Activated naive CD4-positive, alpha-beta T cell treated with anti-CD3 and anti-CD28 coated beads, Interleukin-2, amount 10 ng/mL, durations not matched to agents 7 days and 5 days (primary cell): ENCODE data around the gene KLF16.
A peak's percentile ranks its signal among the peaks of the same experiment; 100 is the strongest.

Source experiments
- CTCF ChIA-PET: fragments of 350-600 bp; sonication (Branson Sonifier 250); formaldehyde crosslinking; loops from one replicate; lab custom pipeline; 2021; ENCODE audit warnings: antibody characterized with exemption; lab: Charles Lee
- DNase-seq: peaks from one replicate; pipeline ENCODE4 v3.0.0-alpha.2; 2020
- H3K27ac Mint-ChIP-seq: one replicate; pipeline ENCODE4 v1.8.0; 2021; ENCODE audit warnings: mild to moderate bottlenecking, moderate library complexity, mixed read lengths
- H3K27me3 Mint-ChIP-seq: one replicate; pipeline ENCODE4 v1.8.0; 2021; ENCODE audit warnings: mild to moderate bottlenecking, mixed read lengths
- H3K36me3 Mint-ChIP-seq: one replicate; pipeline ENCODE4 v1.8.0; 2021; ENCODE audit warnings: mixed read lengths
- H3K4me1 Mint-ChIP-seq: one replicate; pipeline ENCODE4 v1.8.0; 2021; ENCODE audit warnings: mixed read lengths
- H3K4me3 Mint-ChIP-seq: one replicate; pipeline ENCODE4 v1.8.0; 2021; ENCODE audit warnings: mild to moderate bottlenecking, moderate library complexity, mixed read lengths
- H3K9me3 Mint-ChIP-seq: one replicate; pipeline ENCODE4 v1.8.0; 2021; ENCODE audit warnings: mixed read lengths

KLF16 gene

DNA sequence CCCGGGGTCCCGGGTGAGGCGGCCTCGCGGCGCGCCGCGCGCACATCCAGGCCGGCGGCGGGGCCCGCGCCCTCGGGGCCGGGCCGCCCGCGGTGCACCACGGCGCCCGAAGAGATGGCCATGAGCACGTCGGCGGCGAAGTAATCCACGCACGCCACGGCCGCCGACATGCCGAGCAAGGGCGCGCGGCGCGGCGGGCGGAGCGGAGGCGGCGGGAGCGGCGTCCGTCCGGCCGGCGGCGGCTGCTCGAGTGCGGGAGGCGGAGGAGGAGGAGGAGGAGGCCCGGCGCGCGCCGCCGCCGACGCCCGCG, at the start of gene KLF16:
Gene KLF16, minus strand, starts transcription at position 252 of the 310 bp plus-strand sequence. Its CDS starts 82 bp downstream, at position 170.
- no peak for DNase-seq
- CTCF ChIA-PET, result no interaction called here
- H3K4me1 Mint-ChIP-seq, result peaks cover 47% of the 10 kb centered on the region
- H3K9me3 Mint-ChIP-seq, result no peaks in the 10 kb centered on the region
- peak within 1 kb of the TSS; percentile 94 for H3K27ac Mint-ChIP-seq
- peaks cover 5% of the 10 kb centered on the region for H3K36me3 Mint-ChIP-seq
- peak within 1 kb of the TSS; percentile 92 for H3K4me3 Mint-ChIP-seq
- H3K27me3 Mint-ChIP-seq, result no peaks in the 10 kb centered on the region

- Mint-ChIP-seq H3K4me1 (peaks cover 28% of the 10 kb centered on the region), H3K36me3 (peaks cover 14% of the 10 kb centered on the region), H3K4me3 (no peak overlapping the region), H3K27ac (no peak overlapping the region), H3K27me3 (no peaks in the 10 kb centered on the region), H3K9me3 (no peaks in the 10 kb centered on the region)
- CTCF ChIA-PET, result no interaction called here
- no peak for DNase-seq
These were observed 49.6 kb upstream of the KLF16 start for GRCh38 chr19:1912760-1913505.

DNA sequence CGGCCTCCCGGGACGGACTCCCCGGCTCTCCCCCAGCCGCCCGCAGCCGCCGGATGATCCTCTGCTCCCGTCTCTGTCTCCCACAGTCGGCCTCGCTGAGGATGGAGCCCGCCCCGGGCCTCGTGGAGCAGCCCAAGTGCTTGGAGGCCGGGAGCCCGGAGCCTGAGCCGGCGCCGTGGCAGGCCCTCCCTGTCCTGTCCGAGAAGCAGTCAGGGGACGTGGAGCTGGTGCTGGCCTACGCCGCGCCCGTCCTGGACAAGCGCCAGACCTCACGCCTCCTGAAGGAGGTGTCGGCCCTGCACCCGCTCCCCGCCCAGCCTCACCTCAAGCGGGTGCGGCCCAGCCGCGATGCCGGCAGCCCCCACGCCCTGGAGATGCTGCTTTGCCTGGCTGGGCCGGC, 48.6 kb upstream of the KLF16 start:
- H3K27ac Mint-ChIP-seq, result no peak overlapping the region
- H3K4me1 Mint-ChIP-seq, result peaks cover 31% of the 10 kb centered on the region
- H3K4me3 Mint-ChIP-seq, result no peak overlapping the region
- H3K36me3 Mint-ChIP-seq, result peaks cover 12% of the 10 kb centered on the region
- no peaks in the 10 kb centered on the region for H3K9me3 Mint-ChIP-seq
- CTCF ChIA-PET, result no interaction called here
- H3K27me3 Mint-ChIP-seq, result no peaks in the 10 kb centered on the region
- DNase-seq, result no peak

DNA sequence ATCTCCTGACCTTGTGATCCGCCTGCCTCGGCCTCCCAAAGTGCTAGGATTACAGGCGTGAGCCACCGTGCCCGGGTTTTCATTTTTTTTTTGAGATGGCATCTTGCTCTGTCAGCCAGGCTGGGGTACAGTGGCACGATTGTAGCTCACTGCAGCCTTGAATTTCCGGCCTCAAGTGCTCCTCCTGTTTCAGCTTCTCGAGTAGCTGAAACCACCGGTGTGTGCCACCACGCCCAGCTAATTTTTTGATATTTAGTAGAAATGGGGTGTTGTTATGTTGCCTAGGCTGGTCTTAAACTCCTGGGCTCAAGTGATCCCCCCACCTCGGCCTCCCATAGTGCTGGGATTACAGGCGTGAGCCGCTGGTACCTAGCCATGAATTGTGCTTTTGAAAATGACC, 47.7 kb upstream of the KLF16 start:
- Mint-ChIP-seq H3K4me1 (peaks cover 35% of the 10 kb centered on the region), H3K4me3 (no peak overlapping the region), H3K27me3 (no peaks in the 10 kb centered on the region), H3K9me3 (no peaks in the 10 kb centered on the region), H3K36me3 (peaks cover 12% of the 10 kb centered on the region), H3K27ac (peak overlapping the region; percentile 37)
- DNase-seq, result no peak
- CTCF ChIA-PET, result interaction anchor here (1.0 kb wide), 1 partner anchor 17 kb away, joined by 3 read pairs; no protein-coding TSS in a partner anchor

- H3K27me3 Mint-ChIP-seq, result no peaks in the 10 kb centered on the region
- H3K4me3 Mint-ChIP-seq, result no peak overlapping the region
- CTCF ChIA-PET, result no interaction called here
- peak overlapping the region; percentile 2 for H3K27ac Mint-ChIP-seq
- H3K4me1 Mint-ChIP-seq, result peaks cover 43% of the 10 kb centered on the region
- no peaks in the 10 kb centered on the region for H3K9me3 Mint-ChIP-seq
- no peak for DNase-seq
- H3K36me3 Mint-ChIP-seq, result peaks cover 17% of the 10 kb centered on the region
These were observed 46.8 kb upstream of the KLF16 start for GRCh38 chr19:1910177-1910576.

DNA sequence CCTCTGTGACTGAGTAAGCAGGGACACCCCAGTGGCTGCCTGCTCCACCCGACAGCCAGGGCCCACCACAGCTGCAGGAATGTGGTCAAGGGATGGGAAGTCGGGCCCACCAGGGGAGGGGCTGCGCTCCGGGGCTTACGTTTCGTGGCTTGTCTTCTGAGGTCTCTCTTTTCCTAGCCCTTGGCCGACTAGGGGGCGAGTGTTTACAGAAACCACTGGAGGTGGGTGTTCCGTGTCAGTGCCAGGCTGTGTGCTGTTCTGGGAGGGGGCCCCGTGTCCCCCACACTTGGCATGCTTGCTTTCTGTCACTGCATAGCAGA, 46.3 kb upstream of the KLF16 start:
- DNase-seq, result no peak
- Mint-ChIP-seq H3K4me3 (no peak overlapping the region), H3K27ac (no peak overlapping the region), H3K9me3 (no peaks in the 10 kb centered on the region), H3K27me3 (no peaks in the 10 kb centered on the region), H3K4me1 (peaks cover 47% of the 10 kb centered on the region), H3K36me3 (peaks cover 17% of the 10 kb centered on the region)
- CTCF ChIA-PET, result no interaction called here

DNA sequence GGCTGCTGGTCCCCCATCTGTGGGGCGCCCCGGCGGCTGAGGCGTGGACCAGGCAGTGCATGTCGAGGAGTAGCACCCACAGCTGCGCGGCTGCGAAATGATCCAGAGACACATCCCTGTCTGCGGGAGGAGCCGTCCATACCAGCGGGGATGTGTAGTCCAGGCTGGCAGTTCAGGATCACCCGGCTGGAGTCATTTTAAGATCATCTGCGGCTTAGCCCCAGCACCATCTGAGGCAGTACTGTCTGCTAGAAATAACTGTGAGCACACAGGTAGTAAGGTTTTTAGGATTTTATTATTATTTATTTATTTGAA, 44.9 kb upstream of the KLF16 start:
- CTCF ChIA-PET, result no interaction called here
- peaks cover 55% of the 10 kb centered on the region for H3K4me1 Mint-ChIP-seq
- no peaks in the 10 kb centered on the region for H3K27me3 Mint-ChIP-seq
- H3K9me3 Mint-ChIP-seq, result no peaks in the 10 kb centered on the region
- no peak overlapping the region for H3K4me3 Mint-ChIP-seq
- H3K27ac Mint-ChIP-seq, result no peak overlapping the region
- DNase-seq, result no peak
- H3K36me3 Mint-ChIP-seq, result peaks cover 14% of the 10 kb centered on the region

GRCh38 chr19:1907563-1908363, 44.4 kb upstream of the KLF16 start:
- H3K27ac Mint-ChIP-seq, result no peak overlapping the region
- H3K4me3 Mint-ChIP-seq, result no peak overlapping the region
- CTCF ChIA-PET, result no interaction called here
- peaks cover 59% of the 10 kb centered on the region for H3K4me1 Mint-ChIP-seq
- no peaks in the 10 kb centered on the region for H3K27me3 Mint-ChIP-seq
- no peaks in the 10 kb centered on the region for H3K9me3 Mint-ChIP-seq
- DNase-seq, result no peak
- peaks cover 11% of the 10 kb centered on the region for H3K36me3 Mint-ChIP-seq

DNA sequence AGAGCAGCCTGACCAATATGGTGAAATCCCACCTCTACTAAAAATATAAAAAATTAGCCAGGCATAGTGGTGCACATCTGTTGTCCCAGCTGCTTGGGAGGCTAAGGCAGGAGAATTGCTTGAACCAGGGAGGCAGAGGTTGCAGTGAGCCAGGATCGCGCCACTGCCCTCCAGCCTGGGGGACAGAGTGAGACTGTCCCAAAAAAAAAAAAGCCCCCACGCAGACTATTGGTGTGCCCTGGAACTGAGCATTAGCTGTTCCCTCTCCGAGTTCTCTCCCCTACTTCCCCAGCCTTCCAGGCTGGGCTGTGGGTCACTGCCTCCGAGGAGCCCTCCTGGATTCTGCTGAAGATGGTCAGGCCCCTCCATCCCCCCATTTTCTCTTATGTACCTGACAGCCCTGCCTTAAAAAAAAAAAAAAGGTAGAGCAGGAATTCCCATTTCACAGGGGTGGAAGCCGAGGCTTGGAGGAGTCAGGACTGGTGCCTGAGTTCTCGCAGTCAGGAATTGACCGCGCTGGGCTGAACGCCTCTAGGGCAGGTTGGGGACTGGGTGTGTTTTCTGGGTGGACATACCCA, 43.7 kb upstream of the KLF16 start:
- DNase-seq, result no peak
- Mint-ChIP-seq H3K36me3 (peaks cover 11% of the 10 kb centered on the region), H3K27ac (no peak overlapping the region), H3K27me3 (no peaks in the 10 kb centered on the region), H3K4me1 (peaks cover 61% of the 10 kb centered on the region), H3K9me3 (no peaks in the 10 kb centered on the region), H3K4me3 (peak overlapping the region; percentile 28)
- CTCF ChIA-PET, result no interaction called here

DNA sequence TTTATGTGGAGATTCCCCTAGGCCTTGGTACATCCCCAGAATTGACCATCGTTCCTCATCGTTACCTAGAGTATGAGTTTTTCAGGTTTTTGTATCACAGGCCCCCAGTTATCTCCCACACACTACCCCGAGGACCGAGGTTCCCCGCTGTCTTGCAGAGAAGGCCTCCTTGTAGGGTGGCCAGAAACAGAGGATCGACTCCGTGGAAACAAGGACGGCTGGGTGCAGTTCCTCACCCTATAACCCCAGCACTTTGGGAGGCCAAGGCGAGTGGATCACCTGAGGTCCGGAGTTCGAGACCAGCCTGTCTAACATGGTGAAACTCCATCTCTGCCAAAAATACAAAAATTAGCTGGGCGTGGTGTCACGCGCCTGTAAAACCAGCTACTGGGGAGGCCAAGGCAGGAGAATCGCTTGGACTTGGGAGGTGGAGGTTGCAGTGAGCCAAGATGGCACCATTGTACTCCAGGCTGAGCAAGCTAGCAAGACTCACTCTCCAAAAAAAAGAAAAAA, 42.5 kb upstream of the KLF16 start:
- H3K4me3 Mint-ChIP-seq, result peak overlapping the region; percentile 85
- H3K9me3 Mint-ChIP-seq, result no peaks in the 10 kb centered on the region
- H3K27ac Mint-ChIP-seq, result peak overlapping the region; percentile 84
- H3K36me3 Mint-ChIP-seq, result peaks cover 11% of the 10 kb centered on the region
- CTCF ChIA-PET, result no interaction called here
- no peak for DNase-seq
- H3K4me1 Mint-ChIP-seq, result peaks cover 66% of the 10 kb centered on the region
- H3K27me3 Mint-ChIP-seq, result no peaks in the 10 kb centered on the region

- Mint-ChIP-seq H3K9me3 (no peaks in the 10 kb centered on the region), H3K4me1 (peaks cover 67% of the 10 kb centered on the region), H3K27ac (peak within 1 kb of the TSS; percentile 91), H3K36me3 (peaks cover 10% of the 10 kb centered on the region), H3K4me3 (peak within 1 kb of the TSS; percentile 85), H3K27me3 (no peaks in the 10 kb centered on the region)
- DNase-seq, result peak; percentile 99
- CTCF ChIA-PET, result interaction anchor here (1.0 kb wide), 1 partner anchor 18 kb away, joined by 3 read pairs; no protein-coding TSS in a partner anchor
These were observed 41.9 kb upstream of the KLF16 start, which contains the start of the genes ADAT3 and SCAMP4 for GRCh38 chr19:1905110-1905862. Gene ADAT3 (plus strand): TSS chr19:1905399. CDS start chr19:1912048, 6,649 bp downstream. Gene SCAMP4 (plus strand): TSS chr19:1905399. CDS start chr19:1915020, 9,621 bp downstream.

GRCh38 chr19:1904860-1905109, 41.4 kb upstream of the KLF16 start:
- CTCF ChIA-PET, result interaction anchor here (1.0 kb wide), 1 partner anchor 18 kb away, joined by 3 read pairs; no protein-coding TSS in a partner anchor
- Mint-ChIP-seq H3K27me3 (no peaks in the 10 kb centered on the region), H3K27ac (peak overlapping the region; percentile 91), H3K9me3 (no peaks in the 10 kb centered on the region), H3K36me3 (peaks cover 9% of the 10 kb centered on the region), H3K4me1 (peaks cover 62% of the 10 kb centered on the region), H3K4me3 (peak overlapping the region; percentile 85)
- DNase-seq, result no peak

DNA sequence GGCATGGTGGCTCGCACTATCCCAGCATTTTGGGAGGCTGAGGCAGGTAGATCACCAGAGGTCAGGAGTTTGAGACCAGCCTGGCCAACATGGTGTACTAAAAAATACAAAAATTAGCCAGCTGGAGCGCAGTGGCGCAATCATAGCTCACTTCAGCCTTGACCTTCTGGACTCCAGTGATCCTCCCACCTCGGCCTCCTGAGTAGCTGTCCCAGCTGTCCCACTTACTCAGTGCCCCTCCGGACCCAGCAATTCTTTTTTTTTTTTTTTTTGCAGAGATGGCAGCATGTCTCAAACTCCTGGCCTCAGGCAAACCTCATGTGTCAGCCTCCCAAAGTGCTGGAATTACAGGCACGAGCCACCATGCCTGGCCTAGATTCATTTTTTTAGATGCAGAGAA, 39.5 kb upstream of the KLF16 start:
- Mint-ChIP-seq H3K9me3 (no peaks in the 10 kb centered on the region), H3K27me3 (no peaks in the 10 kb centered on the region), H3K4me1 (peaks cover 54% of the 10 kb centered on the region), H3K27ac (peak overlapping the region; percentile 91), H3K36me3 (peaks cover 6% of the 10 kb centered on the region), H3K4me3 (peak overlapping the region; percentile 56)
- CTCF ChIA-PET, result interaction anchor here (1.1 kb wide), 1 partner anchor 39 kb away, joined by 4 read pairs; no protein-coding TSS in a partner anchor
- DNase-seq, result no peak

- peak overlapping the region; percentile 14 for H3K27ac Mint-ChIP-seq
- H3K4me3 Mint-ChIP-seq, result no peak overlapping the region
- DNase-seq, result no peak
These were observed 38.6 kb upstream of the KLF16 start for GRCh38 chr19:1901940-1902404.

More at GRCh38 chr19:1901940-1902404, 38.6 kb upstream of the KLF16 start:
- CTCF ChIA-PET, result no interaction called here
- H3K9me3 Mint-ChIP-seq, result no peaks in the 10 kb centered on the region
- no peaks in the 10 kb centered on the region for H3K27me3 Mint-ChIP-seq
- H3K36me3 Mint-ChIP-seq, result peaks cover 5% of the 10 kb centered on the region
- H3K4me1 Mint-ChIP-seq, result peaks cover 59% of the 10 kb centered on the region
